GM23338 (cell line): ENCODE measurements around the gene KRT17.

Experiments
- CREB1 ChIP-seq: fragments of 250-450 bp; sonication (Bioruptor Pico); IDR thresholded peaks from 2 replicates; pipeline ENCODE4 v1.5.0; 2020; ENCODE audit warnings: low read depth, mild to moderate bottlenecking, moderate library complexity
- EZH2 ChIP-seq: fragments of 200-600 bp; sonication (generic); IDR thresholded peaks from one replicate; pipeline ENCODE4 v1.8.0; 2017; ENCODE audit warnings: antibody characterized with exemption, mild to moderate bottlenecking, low read depth; ENCODE audit not compliant: unreplicated experiment
- JUNB ChIP-seq: IDR thresholded peaks from one replicate; pipeline ENCODE4 v1.6.1; 2016; ENCODE audit warnings: antibody characterized with exemption; ENCODE audit not compliant: unreplicated experiment
- POLR2AphosphoS5 ChIP-seq: IDR thresholded peaks from 2 replicates; pipeline ENCODE4 v1.6.1; 2016; ENCODE audit warnings: antibody characterized with exemption, low read depth
- TF ChIP-seq, protein P1 (sequence below), 2 experiments: fragments of 200-600 bp in 1 of 2; sonication (generic) in 1 of 2; conservative IDR thresholded peaks; 2 replicates each; pipeline versions ENCODE4 v1.5.1 to v1.6.1; 2016 to 2017; ENCODE audit warnings: antibody characterized with exemption in 2 of 2, low read depth in 2 of 2, mild to moderate bottlenecking in 2 of 2, moderate library complexity in 1 of 2
- TF ChIP-seq, protein P2 (sequence below): IDR thresholded peaks from 2 replicates; pipeline ENCODE4 v1.6.1; 2016; ENCODE audit warnings: antibody characterized with exemption

DNA sequence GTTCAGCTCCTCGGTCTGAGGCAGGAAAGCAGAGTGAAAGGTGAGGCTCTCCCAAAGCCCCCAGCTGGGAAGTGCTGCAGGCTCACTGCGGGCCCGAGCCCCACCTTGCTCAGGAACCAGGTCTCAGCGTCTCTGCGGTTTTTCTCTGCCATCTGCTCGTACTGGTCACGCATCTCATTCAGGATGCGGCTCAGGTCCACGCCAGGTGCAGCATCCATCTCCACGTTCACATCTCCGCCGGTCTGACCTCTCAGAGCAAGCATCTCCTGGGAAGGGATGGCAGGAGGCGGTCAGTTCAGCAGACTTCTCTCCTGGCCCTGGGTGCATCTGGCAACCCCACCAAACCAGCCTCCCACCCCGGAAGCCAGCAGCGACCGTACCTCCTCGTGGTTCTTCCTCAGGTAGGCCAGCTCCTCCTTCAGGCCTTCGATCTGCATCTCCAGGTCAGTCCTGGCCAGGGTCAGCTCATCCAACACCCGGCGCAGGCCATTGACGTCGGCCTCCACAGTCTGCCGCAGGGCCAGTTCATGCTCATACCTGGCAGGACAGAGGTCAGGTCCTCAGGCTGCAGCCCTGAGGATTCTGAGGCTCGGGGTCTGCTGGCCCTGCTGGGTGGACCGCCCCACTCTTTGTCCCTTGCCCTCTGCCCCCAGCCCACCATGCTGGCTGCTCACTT lies 13.3 kb downstream of the KRT17 start:
- TF ChIP-seq, protein P1, sequence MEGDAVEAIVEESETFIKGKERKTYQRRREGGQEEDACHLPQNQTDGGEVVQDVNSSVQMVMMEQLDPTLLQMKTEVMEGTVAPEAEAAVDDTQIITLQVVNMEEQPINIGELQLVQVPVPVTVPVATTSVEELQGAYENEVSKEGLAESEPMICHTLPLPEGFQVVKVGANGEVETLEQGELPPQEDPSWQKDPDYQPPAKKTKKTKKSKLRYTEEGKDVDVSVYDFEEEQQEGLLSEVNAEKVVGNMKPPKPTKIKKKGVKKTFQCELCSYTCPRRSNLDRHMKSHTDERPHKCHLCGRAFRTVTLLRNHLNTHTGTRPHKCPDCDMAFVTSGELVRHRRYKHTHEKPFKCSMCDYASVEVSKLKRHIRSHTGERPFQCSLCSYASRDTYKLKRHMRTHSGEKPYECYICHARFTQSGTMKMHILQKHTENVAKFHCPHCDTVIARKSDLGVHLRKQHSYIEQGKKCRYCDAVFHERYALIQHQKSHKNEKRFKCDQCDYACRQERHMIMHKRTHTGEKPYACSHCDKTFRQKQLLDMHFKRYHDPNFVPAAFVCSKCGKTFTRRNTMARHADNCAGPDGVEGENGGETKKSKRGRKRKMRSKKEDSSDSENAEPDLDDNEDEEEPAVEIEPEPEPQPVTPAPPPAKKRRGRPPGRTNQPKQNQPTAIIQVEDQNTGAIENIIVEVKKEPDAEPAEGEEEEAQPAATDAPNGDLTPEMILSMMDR (conservative IDR thresholded peaks at IDR 0.05; ENCODE audit: low read depth in 2 of 2) = no peak
- TF ChIP-seq CREB1 (CRISPR knock-in tag) = no peak
- TF ChIP-seq JUNB = no peak
- no peak for TF ChIP-seq POLR2AphosphoS5
- TF ChIP-seq EZH2 = no peak
- TF ChIP-seq, protein P2, sequence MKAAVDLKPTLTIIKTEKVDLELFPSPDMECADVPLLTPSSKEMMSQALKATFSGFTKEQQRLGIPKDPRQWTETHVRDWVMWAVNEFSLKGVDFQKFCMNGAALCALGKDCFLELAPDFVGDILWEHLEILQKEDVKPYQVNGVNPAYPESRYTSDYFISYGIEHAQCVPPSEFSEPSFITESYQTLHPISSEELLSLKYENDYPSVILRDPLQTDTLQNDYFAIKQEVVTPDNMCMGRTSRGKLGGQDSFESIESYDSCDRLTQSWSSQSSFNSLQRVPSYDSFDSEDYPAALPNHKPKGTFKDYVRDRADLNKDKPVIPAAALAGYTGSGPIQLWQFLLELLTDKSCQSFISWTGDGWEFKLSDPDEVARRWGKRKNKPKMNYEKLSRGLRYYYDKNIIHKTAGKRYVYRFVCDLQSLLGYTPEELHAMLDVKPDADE = no peak
